Fibroblast of lung (primary cell): ENCODE results near the gene ACVR1C. TPM values are rescaled to one million over a fixed set of nuclear protein-coding genes. Genes with fewer than 3 reads are reported as not detected.

Experiments
- DNase-seq, 2 donors: peaks; one replicate each; pipeline versions ENCODE4 v3.0.0 to v3.0.0-alpha.2; 2010; ENCODE audit warnings: low read depth in 2 of 2
- H2AFZ ChIP-seq: 2 replicates; pipeline ENCODE4 v1.5.1; 2012; ENCODE audit warnings: low read length, control low read depth, inconsistent platforms
- H3K27ac ChIP-seq: 2 replicates; pipeline ENCODE4 v1.5.1; 2011; ENCODE audit warnings: low read length, control low read depth; ENCODE audit not compliant: insufficient read depth
- H3K27me3 ChIP-seq: 2 replicates; pipeline ENCODE4 v1.5.1; 2011; ENCODE audit warnings: mild to moderate bottlenecking, low read length; ENCODE audit not compliant: control insufficient read depth, insufficient read depth
- H3K36me3 ChIP-seq: 2 replicates; pipeline ENCODE4 v1.5.1; 2011; ENCODE audit warnings: low read length; ENCODE audit not compliant: control insufficient read depth, insufficient read depth
- H3K4me1 ChIP-seq: 2 replicates; pipeline ENCODE4 v1.5.1; 2011; ENCODE audit warnings: low read length; ENCODE audit not compliant: control insufficient read depth, insufficient read depth; ENCODE audit errors: extremely low read depth
- H3K4me2 ChIP-seq: 2 replicates; pipeline ENCODE4 v1.5.1; 2011; ENCODE audit warnings: low read length, control low read depth; ENCODE audit not compliant: insufficient read depth; ENCODE audit errors: extremely low read depth
- H3K4me3 ChIP-seq, 4 experiments: fragments of 200-600 bp in 1 of 4; sonication (generic) in 1 of 4; replicated peaks in 1 of 4; 2 replicates each; pipeline ENCODE4 v1.5.1; 2011 to 2016; ENCODE audit warnings: low read length in 4 of 4, low read depth in 3 of 4, mild to moderate bottlenecking in 3 of 4, control low read depth in 2 of 4, inconsistent platforms in 1 of 4, mixed read lengths in 1 of 4; ENCODE audit not compliant: insufficient read depth in 1 of 4; ENCODE audit errors: control extremely low read depth in 1 of 4
- H3K79me2 ChIP-seq: 2 replicates; pipeline ENCODE4 v1.5.1; 2012; ENCODE audit warnings: mild to moderate bottlenecking, low read length, inconsistent platforms; ENCODE audit not compliant: control insufficient read depth, insufficient read depth
- H3K9ac ChIP-seq: 2 replicates; pipeline ENCODE4 v1.5.1; 2011; ENCODE audit warnings: mild to moderate bottlenecking, low read length, control low read depth; ENCODE audit not compliant: insufficient read depth
- H3K9me3 ChIP-seq: 2 replicates; pipeline ENCODE4 v1.5.1; 2012; ENCODE audit warnings: low read depth, low read length; ENCODE audit not compliant: control insufficient read depth, insufficient read depth
- H4K20me1 ChIP-seq: 2 replicates; pipeline ENCODE4 v1.5.1; 2011; ENCODE audit warnings: low read length; ENCODE audit not compliant: control insufficient read depth, insufficient read depth; ENCODE audit errors: extremely low read depth
- EZH2 ChIP-seq: IDR thresholded peaks from 2 replicates; pipeline ENCODE4 v1.5.1; 2012; ENCODE audit warnings: low read length, control low read depth, mild to moderate bottlenecking; ENCODE audit errors: missing control alignments
- polyA plus RNA-seq, 2 donors: library from polyadenylated mRNA; depleted of rRNA in 1 of 2; stranded (reverse) in 1 of 2; unstranded in 1 of 2; fragments of >200 nt; gene quantifications; 2 replicates each; pipeline ENCODE4 v1.2.1, GENCODE V29; 2011 to 2012; ENCODE audit warnings: missing spikeins in 1 of 2
- total RNA-seq: library from RNA; depleted of rRNA; stranded (reverse); fragments of >200 nt; gene quantifications from 2 replicates; pipeline ENCODE4 v1.2.1, GENCODE V29; 2014
- TF ChIP-seq, protein P1 (sequence below), 2 donors: IDR thresholded peaks in 1 of 2; conservative IDR thresholded peaks in 1 of 2; 1 replicate in 1 of 2; 2 replicates in 1 of 2; pipeline ENCODE4 v1.5.1; 2011 to 2012; ENCODE audit warnings: low read length in 2 of 2, control low read depth in 1 of 2, inconsistent platforms in 1 of 2, low read depth in 1 of 2, mild to moderate bottlenecking in 1 of 2

ACVR1C gene
- total and polyA plus RNA-seq, 2 donors (not counting 1 experiment from before 2014, with no cell fraction given) = 0.35 to 0.83 TPM

DNA sequence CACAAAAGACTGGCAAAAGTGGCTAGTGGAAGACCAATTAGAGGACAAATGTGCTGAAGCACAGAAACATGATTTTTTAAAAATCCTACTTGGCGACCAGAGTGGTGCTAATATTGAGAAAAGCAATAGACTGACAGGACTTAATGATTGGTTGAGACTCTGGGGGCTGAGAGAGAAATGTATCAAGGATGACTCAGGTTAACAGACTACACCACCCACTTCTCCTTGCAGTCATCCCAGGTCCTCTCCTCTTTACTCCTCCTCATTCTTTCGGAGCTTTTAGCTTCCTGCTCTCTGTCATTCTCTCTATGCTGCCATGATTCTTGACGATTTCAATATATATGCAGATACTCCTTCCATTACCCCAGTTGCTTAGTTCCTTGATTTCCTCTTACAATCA, 130.2 kb downstream of the ACVR1C start:
- no peak for DNase-seq

DNA sequence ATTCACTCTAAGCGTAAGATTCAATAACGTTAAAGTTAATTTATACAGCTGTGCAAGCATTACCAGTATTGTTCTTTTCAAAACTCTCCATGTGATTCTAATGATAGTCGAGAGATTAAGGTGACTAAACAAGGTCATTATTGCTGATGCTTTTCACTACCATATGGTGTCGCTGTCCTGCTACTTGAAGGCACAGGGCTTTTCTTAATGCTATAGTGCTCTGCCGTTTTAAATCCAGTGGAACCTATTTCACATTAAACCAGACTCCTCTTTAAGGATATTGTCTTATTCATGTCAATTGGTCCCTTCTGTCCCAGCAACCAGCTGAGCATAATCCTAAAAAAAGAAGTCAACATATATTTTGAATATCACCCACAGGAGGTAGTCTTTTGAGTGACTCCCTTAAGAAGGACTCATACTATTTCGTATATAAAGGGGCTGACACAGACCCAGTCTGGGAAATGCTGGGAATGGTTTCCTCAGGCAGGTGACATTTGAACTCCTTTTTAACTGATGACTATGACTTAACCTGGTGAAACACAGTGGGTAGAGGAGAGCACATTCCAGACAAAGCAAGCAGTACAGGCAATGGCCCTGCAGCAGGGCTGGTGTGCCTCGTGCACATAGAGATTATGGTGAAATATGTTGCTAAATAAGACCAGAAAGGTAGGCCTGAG, 130.9 kb downstream of the ACVR1C start:
- H2AFZ ChIP-seq = no peak overlapping the region
- H4K20me1 ChIP-seq = no peaks in the 10 kb centered on the region
- no peak overlapping the region for H3K4me2 ChIP-seq
- H3K4me1 ChIP-seq = no peaks in the 10 kb centered on the region
- H3K79me2 ChIP-seq = no peaks in the 10 kb centered on the region
- DNase-seq = peak; percentile 45 to 58
- no peaks in the 10 kb centered on the region for H3K36me3 ChIP-seq
- no peak overlapping the region for H3K27ac ChIP-seq
- H3K4me3 ChIP-seq = no peak overlapping the region
- no peaks in the 10 kb centered on the region for H3K27me3 ChIP-seq
- H3K9ac ChIP-seq = no peak overlapping the region
- H3K9me3 ChIP-seq = no peaks in the 10 kb centered on the region
- no peak for TF ChIP-seq EZH2
- TF ChIP-seq, protein P1, sequence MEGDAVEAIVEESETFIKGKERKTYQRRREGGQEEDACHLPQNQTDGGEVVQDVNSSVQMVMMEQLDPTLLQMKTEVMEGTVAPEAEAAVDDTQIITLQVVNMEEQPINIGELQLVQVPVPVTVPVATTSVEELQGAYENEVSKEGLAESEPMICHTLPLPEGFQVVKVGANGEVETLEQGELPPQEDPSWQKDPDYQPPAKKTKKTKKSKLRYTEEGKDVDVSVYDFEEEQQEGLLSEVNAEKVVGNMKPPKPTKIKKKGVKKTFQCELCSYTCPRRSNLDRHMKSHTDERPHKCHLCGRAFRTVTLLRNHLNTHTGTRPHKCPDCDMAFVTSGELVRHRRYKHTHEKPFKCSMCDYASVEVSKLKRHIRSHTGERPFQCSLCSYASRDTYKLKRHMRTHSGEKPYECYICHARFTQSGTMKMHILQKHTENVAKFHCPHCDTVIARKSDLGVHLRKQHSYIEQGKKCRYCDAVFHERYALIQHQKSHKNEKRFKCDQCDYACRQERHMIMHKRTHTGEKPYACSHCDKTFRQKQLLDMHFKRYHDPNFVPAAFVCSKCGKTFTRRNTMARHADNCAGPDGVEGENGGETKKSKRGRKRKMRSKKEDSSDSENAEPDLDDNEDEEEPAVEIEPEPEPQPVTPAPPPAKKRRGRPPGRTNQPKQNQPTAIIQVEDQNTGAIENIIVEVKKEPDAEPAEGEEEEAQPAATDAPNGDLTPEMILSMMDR (conservative IDR thresholded peaks at IDR 0.05 in 1 of 2, IDR thresholded peaks at IDR 0.05 in 1 of 2; ENCODE audit: low read depth in 1 of 2, low read length in 2 of 2) = peak; percentile 78 to 86

More for the DNA sequence above, 130.2 kb downstream of the ACVR1C start:
- Histone ChIP-seq H3K27ac (no peak overlapping the region), H4K20me1 (no peaks in the 10 kb centered on the region), H3K4me3 (no peak overlapping the region), H3K4me1 (no peaks in the 10 kb centered on the region), H3K36me3 (no peaks in the 10 kb centered on the region), H2AFZ (no peak overlapping the region), H3K9ac (no peak overlapping the region), H3K27me3 (no peaks in the 10 kb centered on the region), H3K79me2 (no peaks in the 10 kb centered on the region), H3K4me2 (no peak overlapping the region), H3K9me3 (no peaks in the 10 kb centered on the region)
- TF ChIP-seq EZH2 = no peak
- TF ChIP-seq, protein P1 (conservative IDR thresholded peaks at IDR 0.05 in 1 of 2, IDR thresholded peaks at IDR 0.05 in 1 of 2; ENCODE audit: low read depth in 1 of 2, low read length in 2 of 2) = no peak

GRCh38 chr2:157492189-157492773, 136.4 kb downstream of the ACVR1C start:
- no peak overlapping the region for H2AFZ ChIP-seq
- H3K27me3 ChIP-seq = peaks cover 2% of the 10 kb centered on the region
- no peak for TF ChIP-seq EZH2
- TF ChIP-seq, protein P1 (conservative IDR thresholded peaks at IDR 0.05 in 1 of 2, IDR thresholded peaks at IDR 0.05 in 1 of 2; ENCODE audit: low read depth in 1 of 2, low read length in 2 of 2) = peak; percentile 67 to 86

More at GRCh38 chr2:157492189-157492773, 136.4 kb downstream of the ACVR1C start:
- DNase-seq = peak; percentile 54 to 66
- Histone ChIP-seq H3K79me2 (no peaks in the 10 kb centered on the region), H3K4me1 (no peaks in the 10 kb centered on the region), H3K4me3 (no peak overlapping the region), H3K9ac (no peak overlapping the region), H4K20me1 (no peaks in the 10 kb centered on the region), H3K36me3 (no peaks in the 10 kb centered on the region), H3K4me2 (no peak overlapping the region), H3K9me3 (no peaks in the 10 kb centered on the region), H3K27ac (no peak overlapping the region)
